ENCODE results near the gene LRRC7. TPM values are rescaled to one million over a fixed set of nuclear protein-coding genes. Genes with fewer than 3 reads are reported as not detected.

The LRRC7 gene
- total RNA-seq, 5 donors from 2014 or later (not counting 1 experiment from before 2014, with no cell fraction given), result 0.13 to 4.0 (median 0.54) TPM

GRCh38 chr1:70025846-70026245 is 458.1 kb downstream of the LRRC7 start:
- ChIA-PET CTCF (no interaction called here), POLR2A (no interaction called here)
- no peaks in the 10 kb centered on the region for H3K4me1 Mint-ChIP-seq
- Histone ChIP-seq H3K4me1 (ENCODE audit: control insufficient read depth in 1 of 2, extremely low read depth in 1 of 2, insufficient read depth in 2 of 2, low read length in 2 of 2) (no peaks in the 10 kb centered on the region), H3K27me3 (replicated peaks in 1 of 2; ENCODE audit: control insufficient read depth in 2 of 2, extremely low read depth in 1 of 2, insufficient read depth in 2 of 2, low read length in 1 of 2) (no peaks in the 10 kb centered on the region), H3K9me3 (no peaks in the 10 kb centered on the region), H3K4me3 (ENCODE audit: control insufficient read depth in 1 of 2, extremely low read depth in 1 of 2, low read length in 1 of 2) (no peak overlapping the region), H3K36me3 (ENCODE audit: control insufficient read depth in 2 of 2, extremely low read depth in 1 of 2, insufficient read depth in 1 of 2, low read length in 1 of 2) (no peaks in the 10 kb centered on the region), H3K27ac (ENCODE audit: low read length) (no peak overlapping the region)
- H3K27ac Mint-ChIP-seq, result no peak overlapping the region
- no peaks in the 10 kb centered on the region for H3K36me3 Mint-ChIP-seq
- H3K4me3 Mint-ChIP-seq, result no peak overlapping the region
- H3K27me3 Mint-ChIP-seq, result no peaks in the 10 kb centered on the region
- no peaks in the 10 kb centered on the region for H3K9me3 Mint-ChIP-seq
- ATAC-seq (replicated peaks in 1 of 4) (no peak), DNase-seq (no peak)

- no peaks in the 10 kb centered on the region for H3K27me3 ChIP-seq (replicated peaks in 1 of 2; ENCODE audit: control insufficient read depth in 2 of 2, extremely low read depth in 1 of 2, insufficient read depth in 2 of 2, low read length in 1 of 2)
- no peaks in the 10 kb centered on the region for H3K36me3 ChIP-seq (ENCODE audit: control insufficient read depth in 2 of 2, extremely low read depth in 1 of 2, insufficient read depth in 1 of 2, low read length in 1 of 2)
- H3K36me3 Mint-ChIP-seq, result no peaks in the 10 kb centered on the region
- no peak for ATAC-seq (replicated peaks in 1 of 4)
- H3K9me3 ChIP-seq, result no peaks in the 10 kb centered on the region
- WGBS (ENCODE audit: insufficient coverage), result no CpG with 5 or more reads among the region's 5 CpGs
- no peak overlapping the region for H3K4me3 ChIP-seq (ENCODE audit: control insufficient read depth in 1 of 2, extremely low read depth in 1 of 2, low read length in 1 of 2)
- DNase-seq, result no peak
- CTCF ChIA-PET, result no interaction called here
- H3K9me3 Mint-ChIP-seq, result no peaks in the 10 kb centered on the region
- no peaks in the 10 kb centered on the region for H3K4me1 Mint-ChIP-seq
- H3K27ac ChIP-seq (ENCODE audit: low read length), result no peak overlapping the region
- POLR2A ChIA-PET, result no interaction called here
- H3K27me3 Mint-ChIP-seq, result no peaks in the 10 kb centered on the region
- no peak overlapping the region for H3K27ac Mint-ChIP-seq
- H3K4me3 Mint-ChIP-seq, result no peak overlapping the region
- H3K4me1 ChIP-seq (ENCODE audit: control insufficient read depth in 1 of 2, extremely low read depth in 1 of 2, insufficient read depth in 2 of 2, low read length in 2 of 2), result no peaks in the 10 kb centered on the region
These were observed 465.6 kb downstream of the LRRC7 start for GRCh38 chr1:70033266-70033873.

DNA sequence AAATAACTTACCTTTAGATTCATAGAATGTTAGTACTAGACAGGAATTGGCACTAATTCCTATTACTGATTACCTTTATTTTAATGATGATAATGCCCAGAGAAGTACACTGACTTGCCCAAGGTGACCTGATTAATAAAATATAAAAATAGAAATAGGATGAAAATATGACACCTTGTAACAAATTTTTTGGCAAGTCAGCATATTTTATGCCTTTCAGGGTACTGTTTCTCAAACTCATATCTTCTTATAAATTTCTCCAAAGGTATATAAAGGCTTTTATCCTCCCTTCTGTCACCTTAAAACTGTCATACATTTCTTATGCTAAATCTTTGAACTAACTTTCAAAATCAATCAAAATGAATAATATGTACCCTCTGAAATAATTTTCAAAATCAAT is 466.2 kb downstream of the LRRC7 start:
- DNase-seq, result no peak
- Mint-ChIP-seq H3K9me3 (no peaks in the 10 kb centered on the region), H3K4me1 (no peaks in the 10 kb centered on the region), H3K27me3 (no peaks in the 10 kb centered on the region), H3K36me3 (no peaks in the 10 kb centered on the region), H3K4me3 (no peak overlapping the region), H3K27ac (no peak overlapping the region)
- ChIA-PET CTCF (no interaction called here), POLR2A (no interaction called here)
- H3K27ac ChIP-seq (ENCODE audit: low read length), result no peak overlapping the region
- H3K4me1 ChIP-seq (ENCODE audit: control insufficient read depth in 1 of 2, extremely low read depth in 1 of 2, insufficient read depth in 2 of 2, low read length in 2 of 2), result no peaks in the 10 kb centered on the region
- H3K4me3 ChIP-seq (ENCODE audit: control insufficient read depth in 1 of 2, extremely low read depth in 1 of 2, low read length in 1 of 2), result no peak overlapping the region
- no peak for ATAC-seq (replicated peaks in 1 of 4)
- no peaks in the 10 kb centered on the region for H3K9me3 ChIP-seq
- no peaks in the 10 kb centered on the region for H3K27me3 ChIP-seq (replicated peaks in 1 of 2; ENCODE audit: control insufficient read depth in 2 of 2, extremely low read depth in 1 of 2, insufficient read depth in 2 of 2, low read length in 1 of 2)
- no peaks in the 10 kb centered on the region for H3K36me3 ChIP-seq (ENCODE audit: control insufficient read depth in 2 of 2, extremely low read depth in 1 of 2, insufficient read depth in 1 of 2, low read length in 1 of 2)

DNA sequence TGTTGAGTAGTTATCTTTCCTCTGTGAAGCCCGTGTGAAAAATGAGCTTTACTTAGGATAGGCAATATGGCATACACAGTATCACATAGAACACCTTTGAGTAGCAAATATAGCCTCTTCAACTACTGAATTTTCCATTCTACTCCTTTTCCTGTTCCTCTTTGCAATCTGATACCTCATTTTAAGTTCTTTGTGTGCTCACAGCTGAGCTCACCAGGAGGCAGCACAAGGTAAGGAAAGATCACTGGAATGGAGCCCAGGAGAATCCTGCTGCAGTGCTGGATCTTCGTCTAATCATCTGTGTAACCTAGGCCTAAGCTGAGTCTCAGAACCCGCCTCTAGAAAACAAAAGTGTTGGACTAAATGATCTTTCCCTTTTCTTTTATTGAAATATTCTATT is 466.7 kb downstream of the LRRC7 start:
- H3K9me3 Mint-ChIP-seq, result no peaks in the 10 kb centered on the region
- H3K4me1 Mint-ChIP-seq, result no peaks in the 10 kb centered on the region

DNA sequence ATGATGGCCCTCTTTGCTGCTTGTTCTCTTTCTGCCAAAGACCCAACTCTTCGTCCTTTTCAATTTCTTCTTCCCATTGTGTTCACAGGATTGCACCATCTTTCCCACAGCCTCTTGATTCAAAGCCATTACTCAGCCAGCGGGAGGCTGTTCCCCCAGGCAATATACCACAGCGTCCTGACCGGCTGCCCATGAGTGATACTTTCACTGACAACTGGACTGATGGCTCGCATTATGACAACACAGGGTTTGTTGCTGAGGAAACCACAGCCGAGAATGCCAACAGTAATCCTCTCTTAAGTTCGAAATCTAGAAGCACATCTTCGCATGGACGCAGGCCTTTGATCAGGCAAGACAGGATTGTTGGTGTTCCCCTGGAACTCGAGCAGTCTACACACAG is 470.3 kb downstream of the LRRC7 start:
- H3K4me3 Mint-ChIP-seq, result no peak overlapping the region
- Histone ChIP-seq H3K36me3 (ENCODE audit: control insufficient read depth in 2 of 2, extremely low read depth in 1 of 2, insufficient read depth in 1 of 2, low read length in 1 of 2) (no peaks in the 10 kb centered on the region), H3K27me3 (replicated peaks in 1 of 2; ENCODE audit: control insufficient read depth in 2 of 2, extremely low read depth in 1 of 2, insufficient read depth in 2 of 2, low read length in 1 of 2) (no peaks in the 10 kb centered on the region), H3K9me3 (no peaks in the 10 kb centered on the region), H3K4me1 (ENCODE audit: control insufficient read depth in 1 of 2, extremely low read depth in 1 of 2, insufficient read depth in 2 of 2, low read length in 2 of 2) (no peaks in the 10 kb centered on the region), H3K27ac (ENCODE audit: low read length) (no peak overlapping the region), H3K4me3 (ENCODE audit: control insufficient read depth in 1 of 2, extremely low read depth in 1 of 2, low read length in 1 of 2) (no peak overlapping the region)
- H3K9me3 Mint-ChIP-seq, result no peaks in the 10 kb centered on the region
- no peaks in the 10 kb centered on the region for H3K4me1 Mint-ChIP-seq
- H3K27ac Mint-ChIP-seq, result no peak overlapping the region
- CTCF ChIA-PET, result no interaction called here
- ATAC-seq (replicated peaks in 1 of 4) (no peak), DNase-seq (no peak)
- no peaks in the 10 kb centered on the region for H3K27me3 Mint-ChIP-seq
- H3K36me3 Mint-ChIP-seq, result no peaks in the 10 kb centered on the region
- 88% methylated on average over 9 of the region's 10 CpGs for WGBS (ENCODE audit: insufficient coverage)
- POLR2A ChIA-PET, result no interaction called here

More for the DNA sequence above, 466.7 kb downstream of the LRRC7 start:
- no peak overlapping the region for H3K27ac Mint-ChIP-seq
- POLR2A ChIA-PET, result no interaction called here
- H3K27me3 Mint-ChIP-seq, result no peaks in the 10 kb centered on the region
- Histone ChIP-seq H3K4me3 (ENCODE audit: control insufficient read depth in 1 of 2, extremely low read depth in 1 of 2, low read length in 1 of 2) (no peak overlapping the region), H3K27ac (ENCODE audit: low read length) (no peak overlapping the region), H3K27me3 (replicated peaks in 1 of 2; ENCODE audit: control insufficient read depth in 2 of 2, extremely low read depth in 1 of 2, insufficient read depth in 2 of 2, low read length in 1 of 2) (no peaks in the 10 kb centered on the region), H3K4me1 (ENCODE audit: control insufficient read depth in 1 of 2, extremely low read depth in 1 of 2, insufficient read depth in 2 of 2, low read length in 2 of 2) (no peaks in the 10 kb centered on the region), H3K9me3 (no peaks in the 10 kb centered on the region), H3K36me3 (ENCODE audit: control insufficient read depth in 2 of 2, extremely low read depth in 1 of 2, insufficient read depth in 1 of 2, low read length in 1 of 2) (no peaks in the 10 kb centered on the region)
- no CpG with 5 or more reads among the region's 3 CpGs for WGBS (ENCODE audit: insufficient coverage)
- CTCF ChIA-PET, result no interaction called here
- H3K36me3 Mint-ChIP-seq, result no peaks in the 10 kb centered on the region
- ATAC-seq (replicated peaks in 1 of 4) (no peak), DNase-seq (no peak)
- no peak overlapping the region for H3K4me3 Mint-ChIP-seq

- POLR2A ChIA-PET, result no interaction called here
- Mint-ChIP-seq H3K36me3 (no peaks in the 10 kb centered on the region), H3K4me3 (no peak overlapping the region), H3K9me3 (no peaks in the 10 kb centered on the region), H3K27ac (no peak overlapping the region), H3K27me3 (no peaks in the 10 kb centered on the region), H3K4me1 (no peaks in the 10 kb centered on the region)
- Histone ChIP-seq H3K27ac (ENCODE audit: low read length) (no peak overlapping the region), H3K4me3 (ENCODE audit: control insufficient read depth in 1 of 2, extremely low read depth in 1 of 2, low read length in 1 of 2) (no peak overlapping the region), H3K27me3 (replicated peaks in 1 of 2; ENCODE audit: control insufficient read depth in 2 of 2, extremely low read depth in 1 of 2, insufficient read depth in 2 of 2, low read length in 1 of 2) (no peaks in the 10 kb centered on the region), H3K4me1 (ENCODE audit: control insufficient read depth in 1 of 2, extremely low read depth in 1 of 2, insufficient read depth in 2 of 2, low read length in 2 of 2) (no peaks in the 10 kb centered on the region), H3K36me3 (ENCODE audit: control insufficient read depth in 2 of 2, extremely low read depth in 1 of 2, insufficient read depth in 1 of 2, low read length in 1 of 2) (no peaks in the 10 kb centered on the region), H3K9me3 (no peaks in the 10 kb centered on the region)
- CTCF ChIA-PET, result no interaction called here
- whole genome bisulfite sequencing (ENCODE audit: insufficient coverage), result 100% methylated on average over 3 of the region's 6 CpGs
- ATAC-seq (replicated peaks in 1 of 4) (no peak), DNase-seq (no peak)
These were observed 471.8 kb downstream of the LRRC7 start for GRCh38 chr1:70039485-70039884.

DNA sequence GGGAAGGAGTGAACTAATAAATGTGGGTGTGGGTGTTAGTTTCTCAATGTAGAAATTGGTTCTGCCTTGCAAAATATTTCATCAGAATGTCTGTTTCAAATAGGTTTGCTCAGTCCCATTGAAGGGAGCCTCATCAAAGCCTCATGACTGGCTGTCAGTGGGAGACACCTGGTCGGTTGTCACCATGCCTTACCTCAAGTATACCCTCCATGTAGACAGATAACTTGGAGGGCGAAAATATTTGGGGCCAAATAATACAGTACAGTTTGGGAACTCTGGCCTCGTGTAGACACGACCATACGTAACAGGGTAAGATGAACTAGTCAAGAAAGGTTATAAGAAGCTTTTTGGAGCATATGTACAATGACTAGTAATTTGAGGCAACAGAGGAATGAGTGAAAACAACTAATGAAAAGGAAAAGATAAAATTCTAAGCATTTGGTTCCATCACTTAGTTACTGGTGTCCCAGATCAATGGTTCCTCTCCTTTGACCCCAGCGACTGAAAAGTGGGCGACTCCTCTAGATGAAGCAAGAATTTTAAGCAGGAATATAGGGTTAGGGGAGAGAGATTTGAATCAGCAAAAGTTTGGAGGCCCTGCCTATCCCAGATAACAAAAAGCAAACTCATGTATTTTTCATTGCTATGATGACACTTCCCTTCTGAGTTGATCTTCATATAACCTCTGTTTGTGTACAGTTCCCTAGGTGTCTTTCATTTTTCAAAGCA is 473.8 kb downstream of the LRRC7 start:
- H3K9me3 Mint-ChIP-seq, result peaks cover 0 to 4% (median 0%) of the 10 kb centered on the region in 3 donors
- no peaks in the 10 kb centered on the region for H3K4me1 Mint-ChIP-seq
- Histone ChIP-seq H3K27ac (ENCODE audit: low read length) (no peak overlapping the region), H3K27me3 (replicated peaks in 1 of 2; ENCODE audit: control insufficient read depth in 2 of 2, extremely low read depth in 1 of 2, insufficient read depth in 2 of 2, low read length in 1 of 2) (no peaks in the 10 kb centered on the region), H3K4me1 (ENCODE audit: control insufficient read depth in 1 of 2, extremely low read depth in 1 of 2, insufficient read depth in 2 of 2, low read length in 2 of 2) (no peaks in the 10 kb centered on the region), H3K4me3 (ENCODE audit: control insufficient read depth in 1 of 2, extremely low read depth in 1 of 2, low read length in 1 of 2) (no peak overlapping the region), H3K36me3 (ENCODE audit: control insufficient read depth in 2 of 2, extremely low read depth in 1 of 2, insufficient read depth in 1 of 2, low read length in 1 of 2) (no peaks in the 10 kb centered on the region), H3K9me3 (no peaks in the 10 kb centered on the region)
- H3K27me3 Mint-ChIP-seq, result no peaks in the 10 kb centered on the region
- no peak overlapping the region for H3K4me3 Mint-ChIP-seq
- H3K27ac Mint-ChIP-seq, result no peak overlapping the region
- ChIA-PET POLR2A (no interaction called here), CTCF (no interaction called here)
- H3K36me3 Mint-ChIP-seq, result no peaks in the 10 kb centered on the region
- no peak for DNase-seq
- 89% methylated on average over 4 of the region's 7 CpGs for WGBS (ENCODE audit: insufficient coverage)
- no peak for ATAC-seq (replicated peaks in 1 of 4)

All from T-cell (primary cell).